Measurements from ENCODE around the gene KRTCAP2. TPM values are rescaled to one million over a fixed set of nuclear protein-coding genes. Genes with fewer than 3 reads are reported as not detected.

KRTCAP2 gene
- total RNA-seq, 4 donors from 2014 or later: 1.5 to 200 (median 62.5) TPM

- intact Hi-C loops (cut with DNase I; ENCODE audit: low total_unique reads): no loop called here
- TF ChIP-seq POLR2A (IDR thresholded peaks at IDR 0.05): no peak
- TF ChIP-seq, protein P1, sequence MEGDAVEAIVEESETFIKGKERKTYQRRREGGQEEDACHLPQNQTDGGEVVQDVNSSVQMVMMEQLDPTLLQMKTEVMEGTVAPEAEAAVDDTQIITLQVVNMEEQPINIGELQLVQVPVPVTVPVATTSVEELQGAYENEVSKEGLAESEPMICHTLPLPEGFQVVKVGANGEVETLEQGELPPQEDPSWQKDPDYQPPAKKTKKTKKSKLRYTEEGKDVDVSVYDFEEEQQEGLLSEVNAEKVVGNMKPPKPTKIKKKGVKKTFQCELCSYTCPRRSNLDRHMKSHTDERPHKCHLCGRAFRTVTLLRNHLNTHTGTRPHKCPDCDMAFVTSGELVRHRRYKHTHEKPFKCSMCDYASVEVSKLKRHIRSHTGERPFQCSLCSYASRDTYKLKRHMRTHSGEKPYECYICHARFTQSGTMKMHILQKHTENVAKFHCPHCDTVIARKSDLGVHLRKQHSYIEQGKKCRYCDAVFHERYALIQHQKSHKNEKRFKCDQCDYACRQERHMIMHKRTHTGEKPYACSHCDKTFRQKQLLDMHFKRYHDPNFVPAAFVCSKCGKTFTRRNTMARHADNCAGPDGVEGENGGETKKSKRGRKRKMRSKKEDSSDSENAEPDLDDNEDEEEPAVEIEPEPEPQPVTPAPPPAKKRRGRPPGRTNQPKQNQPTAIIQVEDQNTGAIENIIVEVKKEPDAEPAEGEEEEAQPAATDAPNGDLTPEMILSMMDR (IDR thresholded peaks at IDR 0.05): no peak
- no peaks in the 10 kb centered on the region for H3K27me3 ChIP-seq
- no peaks in the 10 kb centered on the region for H3K9me3 ChIP-seq
- H3K27ac ChIP-seq: no peak overlapping the region
- DNase-seq: no peak
- H3K36me3 ChIP-seq: no peaks in the 10 kb centered on the region
- H3K4me1 ChIP-seq: no peaks in the 10 kb centered on the region
- H3K4me3 ChIP-seq: no peak overlapping the region
Observed at GRCh38 chr1:155202198-155202597, 29.1 kb upstream of the KRTCAP2 start.

DNA sequence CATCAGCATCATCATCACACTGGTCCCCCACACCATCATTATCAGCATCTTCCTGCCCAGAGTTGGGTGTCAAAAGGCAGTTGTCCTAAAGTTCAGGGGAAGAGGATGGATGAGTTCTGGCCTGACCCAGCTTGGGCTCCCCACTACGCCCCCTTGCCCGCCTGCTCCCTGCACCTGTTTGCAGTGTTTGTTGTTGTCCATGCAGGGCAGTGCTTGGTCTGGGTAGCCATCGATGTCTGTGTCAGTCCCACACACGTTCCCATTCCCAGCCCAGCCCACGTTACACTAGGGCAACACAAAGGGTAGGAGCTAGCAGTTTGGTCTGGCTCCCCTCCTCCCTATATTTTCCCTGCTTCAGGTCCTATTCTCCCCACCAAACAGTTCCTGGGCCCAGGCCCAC, 27.8 kb upstream of the KRTCAP2 start:
- H3K27ac ChIP-seq: no peak overlapping the region
- TF ChIP-seq, protein P1 (IDR thresholded peaks at IDR 0.05): no peak
- no peak for TF ChIP-seq POLR2A (IDR thresholded peaks at IDR 0.05)
- no peaks in the 10 kb centered on the region for H3K36me3 ChIP-seq
- no peaks in the 10 kb centered on the region for H3K9me3 ChIP-seq
- no peak overlapping the region for H3K4me3 ChIP-seq
- intact Hi-C loops (cut with DNase I; ENCODE audit: low total_unique reads): no loop called here
- no peaks in the 10 kb centered on the region for H3K27me3 ChIP-seq
- no peak for DNase-seq
- no peaks in the 10 kb centered on the region for H3K4me1 ChIP-seq

DNA sequence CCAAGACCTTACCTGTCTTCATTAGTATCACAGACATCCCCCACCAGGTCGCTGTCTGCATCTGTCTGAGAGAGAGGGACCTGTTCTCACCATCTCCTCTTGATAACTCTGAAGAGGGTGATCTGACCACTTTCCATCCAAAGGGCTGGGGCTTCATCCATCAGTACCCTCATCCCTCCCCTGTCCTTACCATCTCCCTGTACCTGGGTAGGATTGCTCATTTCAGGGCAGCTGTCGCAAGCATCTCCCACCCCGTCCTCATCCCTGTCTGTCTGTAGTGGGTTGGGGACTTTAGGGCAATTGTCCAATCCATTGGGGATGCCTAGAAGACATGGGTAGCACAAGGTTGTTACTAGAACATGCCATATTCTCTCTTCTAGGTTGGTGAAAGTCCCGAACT, 26.7 kb upstream of the KRTCAP2 start:
- no peak overlapping the region for H3K4me3 ChIP-seq
- TF ChIP-seq, protein P1 (IDR thresholded peaks at IDR 0.05): no peak
- TF ChIP-seq POLR2A (IDR thresholded peaks at IDR 0.05): no peak
- H3K27me3 ChIP-seq: no peaks in the 10 kb centered on the region
- no peak for DNase-seq
- H3K9me3 ChIP-seq: no peaks in the 10 kb centered on the region
- no peaks in the 10 kb centered on the region for H3K36me3 ChIP-seq
- intact Hi-C loops (cut with DNase I; ENCODE audit: low total_unique reads): no loop called here
- no peaks in the 10 kb centered on the region for H3K4me1 ChIP-seq
- H3K27ac ChIP-seq: no peak overlapping the region

- Histone ChIP-seq H3K9me3 (no peaks in the 10 kb centered on the region), H3K4me3 (no peak overlapping the region), H3K4me1 (no peaks in the 10 kb centered on the region), H3K27ac (no peak overlapping the region), H3K36me3 (no peaks in the 10 kb centered on the region), H3K27me3 (no peaks in the 10 kb centered on the region)
- intact Hi-C loops (cut with DNase I; ENCODE audit: low total_unique reads): no loop called here
- DNase-seq: no peak
- TF ChIP-seq, protein P1 (IDR thresholded peaks at IDR 0.05): no peak
- no peak for TF ChIP-seq POLR2A (IDR thresholded peaks at IDR 0.05)
Observed at GRCh38 chr1:155198547-155198906, 25.4 kb upstream of the KRTCAP2 start.

- Histone ChIP-seq H3K36me3 (no peaks in the 10 kb centered on the region), H3K27me3 (no peaks in the 10 kb centered on the region), H3K4me3 (no peak overlapping the region), H3K9me3 (no peaks in the 10 kb centered on the region), H3K27ac (no peak overlapping the region), H3K4me1 (no peaks in the 10 kb centered on the region)
- no peak for DNase-seq
- intact Hi-C loops (cut with DNase I; ENCODE audit: low total_unique reads): no loop called here
- TF ChIP-seq, protein P1 (IDR thresholded peaks at IDR 0.05): no peak
- no peak for TF ChIP-seq POLR2A (IDR thresholded peaks at IDR 0.05)
Observed at GRCh38 chr1:155197901-155198546, 24.9 kb upstream of the KRTCAP2 start.
